ENCODE measurements around the gene PLPP4. TPM values are rescaled to one million over a fixed set of nuclear protein-coding genes. Genes with fewer than 3 reads are reported as not detected.

Gene PLPP4
- total and polyA plus RNA-seq, 4 donors: 12.2 to 37.4 (median 32.9) TPM

DNA sequence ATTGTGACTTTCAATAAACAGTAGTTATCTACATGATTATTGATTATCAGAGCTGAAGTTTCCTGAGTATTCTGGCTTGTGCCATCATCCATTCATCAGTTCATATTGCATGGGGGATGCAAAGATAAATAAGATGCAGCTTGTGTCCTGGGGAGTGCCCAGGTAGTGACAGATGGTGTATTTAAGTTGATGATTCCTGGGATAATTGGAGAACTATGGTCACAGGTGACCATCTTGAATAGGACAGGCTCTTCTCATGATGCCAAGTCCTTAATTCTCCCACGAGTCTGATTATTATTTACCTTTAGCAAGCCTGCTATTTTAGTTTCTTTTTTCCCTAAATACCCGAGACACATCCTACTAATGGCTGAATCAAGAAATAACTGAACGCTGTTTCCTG is 64.9 kb downstream of the PLPP4 start:
- H3K27me3 ChIP-seq (ENCODE audit: control insufficient read depth, insufficient read depth, low read length): no peaks in the 10 kb centered on the region
- 35% methylated on average over 2 of the region's 3 CpGs for WGBS (ENCODE audit: insufficient coverage)

DNA sequence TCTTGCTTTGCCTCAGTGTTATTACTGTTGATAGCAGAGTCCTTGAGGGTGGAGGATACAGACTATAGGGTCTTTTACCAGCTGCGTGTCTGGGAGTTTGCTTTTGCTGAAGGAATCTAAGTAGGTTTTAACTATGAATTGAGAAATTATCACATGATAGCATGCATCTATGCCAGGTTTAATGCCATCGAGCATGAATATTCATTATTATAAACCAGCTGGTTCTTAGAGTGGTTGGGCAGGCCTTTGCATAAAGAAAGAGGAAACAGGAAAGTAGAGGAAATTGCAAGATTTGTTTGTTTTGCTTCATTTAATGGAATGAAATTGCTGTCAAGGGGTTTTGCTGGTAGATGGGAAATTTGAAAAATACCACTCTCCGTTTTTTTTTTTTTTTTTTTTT is 70.7 kb downstream of the PLPP4 start:
- H3K36me3 ChIP-seq (ENCODE audit: control insufficient read depth, insufficient read depth, low read length): no peaks in the 10 kb centered on the region
- no peaks in the 10 kb centered on the region for H3K4me1 ChIP-seq (ENCODE audit: control insufficient read depth, insufficient read depth, low read length)
- H3K4me3 ChIP-seq (ENCODE audit: low read depth, low read length): no peak overlapping the region
- no peaks in the 10 kb centered on the region for H3K9me3 ChIP-seq (ENCODE audit: control insufficient read depth, insufficient read depth, low read length)
- DNase-seq (ENCODE audit: low read depth in 4 of 6, low spot score in 6 of 6): peak in 1 of 6 donors; percentile 68
- no CpG with 5 or more reads among the region's 3 CpGs for WGBS (ENCODE audit: insufficient coverage)
- H3K27me3 ChIP-seq (ENCODE audit: control insufficient read depth, insufficient read depth, low read length): no peaks in the 10 kb centered on the region
- H3K27ac ChIP-seq (ENCODE audit: low read depth, low read length): no peak overlapping the region

More for the DNA sequence above, 64.9 kb downstream of the PLPP4 start:
- no peak for DNase-seq (ENCODE audit: low read depth in 4 of 6, low spot score in 6 of 6)
- Histone ChIP-seq H3K4me1 (ENCODE audit: control insufficient read depth, insufficient read depth, low read length) (peaks cover 14% of the 10 kb centered on the region), H3K36me3 (ENCODE audit: control insufficient read depth, insufficient read depth, low read length) (no peaks in the 10 kb centered on the region), H3K4me3 (ENCODE audit: low read depth, low read length) (no peak overlapping the region), H3K27ac (ENCODE audit: low read depth, low read length) (no peak overlapping the region), H3K9me3 (ENCODE audit: control insufficient read depth, insufficient read depth, low read length) (no peaks in the 10 kb centered on the region)

DNA sequence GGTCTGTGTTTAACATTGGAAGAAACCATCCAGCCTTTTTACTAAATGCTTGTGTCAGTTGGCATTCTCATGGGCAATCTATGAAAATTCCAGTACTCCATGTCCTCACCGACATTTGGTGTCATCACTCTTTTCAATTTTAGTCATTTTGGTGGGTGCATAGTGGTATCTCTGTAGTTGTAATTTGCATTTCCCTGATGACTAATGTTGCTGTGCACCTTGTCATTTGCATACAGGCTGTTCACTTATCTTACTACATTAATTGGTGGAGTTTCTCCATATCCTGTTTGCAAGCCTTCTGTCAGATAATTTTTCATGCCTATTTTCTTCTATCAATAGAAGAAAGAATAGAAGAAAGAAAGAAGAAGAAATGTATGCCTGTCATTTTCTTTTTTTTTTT is 73.7 kb downstream of the PLPP4 start:
- WGBS (ENCODE audit: insufficient coverage): no CpG with 5 or more reads among the region's 1 CpG
- Histone ChIP-seq H3K36me3 (ENCODE audit: control insufficient read depth, insufficient read depth, low read length) (no peaks in the 10 kb centered on the region), H3K4me3 (ENCODE audit: low read depth, low read length) (no peak overlapping the region), H3K9me3 (ENCODE audit: control insufficient read depth, insufficient read depth, low read length) (peaks cover 2% of the 10 kb centered on the region), H3K4me1 (ENCODE audit: control insufficient read depth, insufficient read depth, low read length) (no peaks in the 10 kb centered on the region), H3K27me3 (ENCODE audit: control insufficient read depth, insufficient read depth, low read length) (no peaks in the 10 kb centered on the region), H3K27ac (ENCODE audit: low read depth, low read length) (no peak overlapping the region)
- DNase-seq (ENCODE audit: low read depth in 4 of 6, low spot score in 6 of 6): peak in 1 of 6 donors; percentile 38

DNA sequence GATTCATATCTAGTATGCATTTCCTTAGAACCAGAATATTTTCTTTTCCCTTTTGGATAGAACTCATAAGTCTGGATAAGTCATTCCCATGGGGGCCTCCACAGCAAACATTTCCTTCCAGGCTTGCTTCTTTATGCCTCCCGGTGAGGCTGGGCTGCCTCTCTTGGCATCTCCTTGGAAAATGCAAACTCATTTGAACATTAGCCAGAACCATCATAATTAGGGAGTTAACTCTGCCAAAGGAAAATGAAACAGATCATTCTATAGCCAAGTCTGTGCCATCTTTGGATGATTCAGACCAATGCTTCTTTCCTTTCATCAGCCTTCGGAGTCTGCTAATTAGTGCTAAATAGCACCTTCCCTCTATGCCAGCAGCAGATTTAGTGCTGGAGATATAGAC is 81.1 kb downstream of the PLPP4 start:
- H3K4me3 ChIP-seq (ENCODE audit: low read depth, low read length): no peak overlapping the region
- 67% methylated on average over 1 of the region's 2 CpGs for WGBS (ENCODE audit: insufficient coverage)
- H3K27ac ChIP-seq (ENCODE audit: low read depth, low read length): no peak overlapping the region
- peaks cover 2% of the 10 kb centered on the region for H3K9me3 ChIP-seq (ENCODE audit: control insufficient read depth, insufficient read depth, low read length)
- H3K36me3 ChIP-seq (ENCODE audit: control insufficient read depth, insufficient read depth, low read length): no peaks in the 10 kb centered on the region
- peak in 2 of 6 donors; percentile 54 to 89 for DNase-seq (ENCODE audit: low read depth in 4 of 6, low spot score in 6 of 6)
- no peaks in the 10 kb centered on the region for H3K27me3 ChIP-seq (ENCODE audit: control insufficient read depth, insufficient read depth, low read length)
- H3K4me1 ChIP-seq (ENCODE audit: control insufficient read depth, insufficient read depth, low read length): no peaks in the 10 kb centered on the region

DNA sequence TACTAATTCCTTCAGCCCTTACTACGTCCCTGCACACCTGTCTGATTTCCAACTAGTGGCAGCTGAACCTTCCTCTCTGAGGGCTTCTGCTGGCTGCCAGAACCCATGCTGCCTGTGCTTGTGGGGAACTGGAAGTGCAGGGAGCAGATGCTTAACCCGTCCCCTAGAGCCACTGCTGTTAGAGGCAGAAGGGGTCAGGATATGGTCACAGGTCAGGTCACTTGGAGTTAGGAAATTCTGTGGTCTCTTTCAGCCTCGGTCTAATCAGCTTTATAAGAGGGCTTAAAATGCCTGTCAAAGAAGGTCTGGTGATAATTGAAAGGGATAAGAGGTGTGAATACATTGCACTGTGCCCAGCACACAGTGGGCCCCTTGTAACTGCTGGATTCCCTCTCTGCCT is 82.0 kb downstream of the PLPP4 start:
- H3K4me1 ChIP-seq (ENCODE audit: control insufficient read depth, insufficient read depth, low read length): no peaks in the 10 kb centered on the region
- no peaks in the 10 kb centered on the region for H3K27me3 ChIP-seq (ENCODE audit: control insufficient read depth, insufficient read depth, low read length)
- peaks cover 2% of the 10 kb centered on the region for H3K9me3 ChIP-seq (ENCODE audit: control insufficient read depth, insufficient read depth, low read length)
- no peak overlapping the region for H3K27ac ChIP-seq (ENCODE audit: low read depth, low read length)
- no peaks in the 10 kb centered on the region for H3K36me3 ChIP-seq (ENCODE audit: control insufficient read depth, insufficient read depth, low read length)
- DNase-seq (ENCODE audit: low read depth in 4 of 6, low spot score in 6 of 6): no peak
- WGBS (ENCODE audit: insufficient coverage): 72% methylated on average over 2 of the region's 3 CpGs
- no peak overlapping the region for H3K4me3 ChIP-seq (ENCODE audit: low read depth, low read length)

DNA sequence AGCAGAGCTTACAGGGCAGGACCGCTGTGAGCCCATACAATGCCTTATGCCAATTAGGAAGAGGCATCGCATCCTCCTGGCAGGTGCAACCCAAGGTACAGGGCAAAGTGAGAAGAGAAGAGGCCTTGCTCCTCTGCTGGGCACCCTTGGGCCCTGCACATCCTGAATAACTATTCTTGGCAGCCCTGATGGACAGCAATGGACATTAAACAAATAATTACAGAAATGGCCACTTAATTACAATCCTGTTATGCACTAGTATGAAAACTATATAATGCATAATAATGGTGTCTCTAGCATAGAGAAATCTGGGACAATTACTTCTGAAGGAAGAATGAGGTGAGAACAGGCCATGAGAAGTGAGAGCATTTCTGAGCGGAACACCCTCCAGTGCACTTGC is 83.5 kb downstream of the PLPP4 start:
- 100% methylated on average over 1 of the region's 3 CpGs for WGBS (ENCODE audit: insufficient coverage)
- DNase-seq (ENCODE audit: low read depth in 4 of 6, low spot score in 6 of 6): no peak
- H3K4me1 ChIP-seq (ENCODE audit: control insufficient read depth, insufficient read depth, low read length): no peaks in the 10 kb centered on the region

DNA sequence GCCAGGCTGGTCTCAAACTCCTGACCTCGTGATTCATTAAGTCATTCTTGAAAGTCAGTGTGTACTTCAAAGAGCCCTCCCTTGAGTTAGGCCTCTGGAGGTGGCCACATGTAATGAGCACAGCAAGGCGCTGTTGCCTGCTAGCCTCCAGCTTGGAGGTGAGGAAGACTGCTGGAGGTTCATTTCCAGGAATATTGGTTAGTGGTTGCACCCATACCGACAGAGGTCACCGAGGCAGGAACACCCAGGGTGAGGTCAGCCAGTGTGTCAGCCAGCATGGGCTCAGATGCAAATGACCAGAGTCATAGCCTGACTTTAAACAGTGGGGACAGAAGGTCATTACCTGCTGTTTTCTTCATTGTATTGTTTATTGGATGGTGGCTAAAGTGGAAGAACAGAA is 85.0 kb downstream of the PLPP4 start:
- no peaks in the 10 kb centered on the region for H3K9me3 ChIP-seq (ENCODE audit: control insufficient read depth, insufficient read depth, low read length)
- H3K4me3 ChIP-seq (ENCODE audit: low read depth, low read length): no peak overlapping the region
- no peak overlapping the region for H3K27ac ChIP-seq (ENCODE audit: low read depth, low read length)
- H3K4me1 ChIP-seq (ENCODE audit: control insufficient read depth, insufficient read depth, low read length): no peaks in the 10 kb centered on the region
- H3K27me3 ChIP-seq (ENCODE audit: control insufficient read depth, insufficient read depth, low read length): no peaks in the 10 kb centered on the region
- DNase-seq (ENCODE audit: low read depth in 4 of 6, low spot score in 6 of 6): no peak
- WGBS (ENCODE audit: insufficient coverage): 48% methylated on average over 4 of the region's 4 CpGs
- no peaks in the 10 kb centered on the region for H3K36me3 ChIP-seq (ENCODE audit: control insufficient read depth, insufficient read depth, low read length)

More for the DNA sequence above, 83.5 kb downstream of the PLPP4 start:
- Histone ChIP-seq H3K4me3 (ENCODE audit: low read depth, low read length) (no peak overlapping the region), H3K9me3 (ENCODE audit: control insufficient read depth, insufficient read depth, low read length) (no peaks in the 10 kb centered on the region), H3K27ac (ENCODE audit: low read depth, low read length) (no peak overlapping the region), H3K36me3 (ENCODE audit: control insufficient read depth, insufficient read depth, low read length) (no peaks in the 10 kb centered on the region), H3K27me3 (ENCODE audit: control insufficient read depth, insufficient read depth, low read length) (no peaks in the 10 kb centered on the region)

DNA sequence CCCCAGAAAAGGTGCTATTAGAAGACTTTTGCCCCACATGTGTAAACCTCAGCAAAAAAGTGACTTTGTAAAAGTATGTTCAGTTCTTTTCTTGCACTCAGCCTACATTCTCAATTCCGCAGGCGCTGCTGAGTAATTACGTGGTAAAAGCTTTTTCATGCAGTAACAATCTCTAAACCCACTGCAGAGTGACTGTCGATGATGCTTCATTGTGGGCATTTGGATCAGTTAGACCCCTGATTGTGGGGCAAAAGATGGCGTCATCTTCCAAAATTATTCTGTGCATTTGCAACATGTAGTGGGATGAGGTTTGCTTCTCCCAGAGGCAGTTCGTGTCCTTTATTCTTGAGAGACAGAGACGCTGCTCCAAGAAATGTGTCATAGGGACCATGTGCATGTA is 85.6 kb downstream of the PLPP4 start:
- Histone ChIP-seq H3K9me3 (ENCODE audit: control insufficient read depth, insufficient read depth, low read length) (no peaks in the 10 kb centered on the region), H3K4me1 (ENCODE audit: control insufficient read depth, insufficient read depth, low read length) (no peaks in the 10 kb centered on the region), H3K27me3 (ENCODE audit: control insufficient read depth, insufficient read depth, low read length) (no peaks in the 10 kb centered on the region), H3K4me3 (ENCODE audit: low read depth, low read length) (no peak overlapping the region), H3K36me3 (ENCODE audit: control insufficient read depth, insufficient read depth, low read length) (no peaks in the 10 kb centered on the region), H3K27ac (ENCODE audit: low read depth, low read length) (no peak overlapping the region)
- DNase-seq (ENCODE audit: low read depth in 4 of 6, low spot score in 6 of 6): no peak
- WGBS (ENCODE audit: insufficient coverage): 74% methylated on average over 4 of the region's 7 CpGs

DNA sequence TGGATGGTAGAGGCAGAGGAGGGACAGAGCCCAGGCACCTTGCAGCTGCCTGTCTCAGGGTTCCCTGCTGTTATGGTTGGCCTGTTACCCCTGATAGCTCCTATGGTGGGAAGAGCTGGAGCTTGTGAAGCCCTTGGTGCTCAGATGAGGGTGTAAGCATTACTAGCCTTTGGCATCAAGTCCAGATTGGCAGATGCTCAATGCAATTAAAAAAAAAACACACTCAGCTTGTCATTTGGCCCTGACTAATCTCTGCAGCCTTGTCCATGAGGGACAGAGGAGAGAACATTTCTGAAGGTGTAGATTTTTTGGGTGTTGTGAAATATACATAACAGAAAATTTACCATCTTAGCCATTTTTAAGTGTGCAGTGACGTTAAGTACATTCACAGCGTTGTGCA is 86.3 kb downstream of the PLPP4 start:
- no peaks in the 10 kb centered on the region for H3K9me3 ChIP-seq (ENCODE audit: control insufficient read depth, insufficient read depth, low read length)
- H3K4me1 ChIP-seq (ENCODE audit: control insufficient read depth, insufficient read depth, low read length): no peaks in the 10 kb centered on the region
- no peak for DNase-seq (ENCODE audit: low read depth in 4 of 6, low spot score in 6 of 6)
- H3K27me3 ChIP-seq (ENCODE audit: control insufficient read depth, insufficient read depth, low read length): no peaks in the 10 kb centered on the region
- 85% methylated on average over 2 of the region's 2 CpGs for WGBS (ENCODE audit: insufficient coverage)
- H3K27ac ChIP-seq (ENCODE audit: low read depth, low read length): no peak overlapping the region
- H3K4me3 ChIP-seq (ENCODE audit: low read depth, low read length): no peak overlapping the region
- no peaks in the 10 kb centered on the region for H3K36me3 ChIP-seq (ENCODE audit: control insufficient read depth, insufficient read depth, low read length)

DNA sequence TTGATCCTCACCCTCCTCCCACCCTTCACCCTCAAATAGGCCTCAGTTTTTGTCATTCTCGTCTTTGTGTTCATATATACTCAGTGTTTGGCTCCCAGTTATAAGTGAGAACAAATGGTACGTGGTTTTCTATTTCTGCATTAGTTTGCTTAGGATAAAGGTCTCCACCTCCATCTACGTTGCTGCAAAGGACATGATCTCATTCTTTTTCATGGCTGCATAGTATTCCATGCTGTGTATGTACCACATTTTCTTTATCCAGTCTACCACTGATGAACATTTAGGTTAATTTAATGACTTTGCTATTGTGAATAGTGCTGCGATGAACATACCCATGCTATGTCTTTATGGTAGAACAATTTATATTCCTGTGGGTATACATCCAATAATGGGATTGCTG is 91.2 kb downstream of the PLPP4 start:
- no peaks in the 10 kb centered on the region for H3K4me1 ChIP-seq (ENCODE audit: control insufficient read depth, insufficient read depth, low read length)
- H3K36me3 ChIP-seq (ENCODE audit: control insufficient read depth, insufficient read depth, low read length): no peaks in the 10 kb centered on the region
- no peak for DNase-seq (ENCODE audit: low read depth in 4 of 6, low spot score in 6 of 6)
- no peaks in the 10 kb centered on the region for H3K27me3 ChIP-seq (ENCODE audit: control insufficient read depth, insufficient read depth, low read length)
- WGBS (ENCODE audit: insufficient coverage): 80% methylated on average over 1 of the region's 4 CpGs
- no peak overlapping the region for H3K4me3 ChIP-seq (ENCODE audit: low read depth, low read length)
- no peaks in the 10 kb centered on the region for H3K9me3 ChIP-seq (ENCODE audit: control insufficient read depth, insufficient read depth, low read length)
- no peak overlapping the region for H3K27ac ChIP-seq (ENCODE audit: low read depth, low read length)

All from spinal cord (tissue), 10 donors.